K562 (cell line): ENCODE data around the gene MMD2. TPM values are rescaled to one million over a fixed set of nuclear protein-coding genes. Genes with fewer than 3 reads are reported as not detected.

Source experiments
- ATF7 ChIP-seq: fragments of 450-650 bp; IDR thresholded peaks from 2 replicates; pipeline ENCODE4 v1.7.1; 2014; ENCODE audit warnings: mild to moderate bottlenecking, moderate library complexity
- BHLHE40 ChIP-seq: IDR thresholded peaks from 2 replicates; pipeline ENCODE4 v1.6.1; 2011; ENCODE audit warnings: low read length, improper control_type of control experiment
- CAMTA2 ChIP-seq: fragments of 250-450 bp; sonication (Bioruptor Pico); conservative IDR thresholded peaks from 2 replicates; pipeline ENCODE4 v1.5.1; 2022
- CBFB ChIP-seq: sonication (generic); formaldehyde crosslinking; IDR thresholded peaks from 2 replicates; pipeline ENCODE4 v1.4.0; 2020; ENCODE audit warnings: mild to moderate bottlenecking, missing genetic modification reagents
- CREB1 ChIP-seq, 2 experiments: sonication (generic) in 1 of 2; formaldehyde crosslinking in 1 of 2; IDR thresholded peaks; 2 replicates each; pipeline versions ENCODE4 v1.6.1 to v1.8.0; 2012 to 2022; ENCODE audit warnings: inconsistent platforms in 1 of 2, mild to moderate bottlenecking in 1 of 2, missing genetic modification reagents in 1 of 2, moderate library complexity in 1 of 2
- CXXC5 ChIP-seq: fragments of 250-450 bp; sonication (Bioruptor Pico); IDR thresholded peaks from 2 replicates; pipeline ENCODE4 v1.8.0; 2022; ENCODE audit warnings: inconsistent platforms, mild to moderate bottlenecking, moderate library complexity
- GTF2A2 ChIP-seq: IDR thresholded peaks from 2 replicates; pipeline ENCODE4 v1.6.1; 2016; ENCODE audit warnings: mild to moderate bottlenecking, missing genetic modification characterization, missing compliant biosample characterization
- KDM5B ChIP-seq: fragments of 200-600 bp; sonication (generic); IDR thresholded peaks from 2 replicates; pipeline ENCODE4 v1.6.1; 2012; ENCODE audit warnings: low read depth, mild to moderate bottlenecking, moderate library complexity, low read length, control low read depth, inconsistent platforms; ENCODE audit not compliant: insufficient replicate concordance
- MAFF ChIP-seq: IDR thresholded peaks from 2 replicates; pipeline ENCODE4 v1.6.1; 2012; ENCODE audit warnings: low read length, improper control_type of control experiment
- NELFE ChIP-seq: IDR thresholded peaks from 2 replicates; pipeline ENCODE4 v1.6.1; 2011; ENCODE audit warnings: mild to moderate bottlenecking; ENCODE audit not compliant: insufficient read depth, insufficient read length
- NONO ChIP-seq, 2 experiments: fragments of 200-400 bp in 1 of 2; fragments of 450-650 bp in 1 of 2; formaldehyde crosslinking in 1 of 2; IDR thresholded peaks; 2 replicates each; pipeline ENCODE4 v1.6.1; 2017; ENCODE audit warnings: low read depth in 2 of 2, mild to moderate bottlenecking in 2 of 2, moderate library complexity in 2 of 2, low read length in 1 of 2
- NRF1 ChIP-seq, 2 experiments: fragments of 450-650 bp; IDR thresholded peaks in 1 of 2; conservative IDR thresholded peaks in 1 of 2; 2 replicates each; pipeline ENCODE4 v1.6.1; 2014; ENCODE audit warnings: mild to moderate bottlenecking in 2 of 2
- NUFIP1 ChIP-seq: fragments of 450-650 bp; IDR thresholded peaks from 2 replicates; pipeline ENCODE4 v1.6.1; 2018; ENCODE audit not compliant: partially characterized antibody
- PHF8 ChIP-seq: fragments of 200-600 bp; sonication (generic); IDR thresholded peaks from 2 replicates; pipeline ENCODE4 v1.6.1; 2012; ENCODE audit warnings: mixed run types, mild to moderate bottlenecking, inconsistent platforms, low read length, moderate library complexity, borderline replicate concordance
- TFAM ChIP-seq: fragments of 250-450 bp; sonication (Bioruptor Pico); conservative IDR thresholded peaks from 2 replicates; pipeline ENCODE4 v1.5.0; 2021; ENCODE audit warnings: mild to moderate bottlenecking, moderate library complexity
- YY1 ChIP-seq, 3 experiments: IDR thresholded peaks; 2 replicates each; pipeline ENCODE4 v1.6.1; 2011; ENCODE audit warnings: low read length in 2 of 3, mild to moderate bottlenecking in 2 of 3, moderate library complexity in 2 of 3, borderline replicate concordance in 1 of 3, control low read depth in 1 of 3, low read depth in 1 of 3; ENCODE audit not compliant: insufficient read depth in 3 of 3, insufficient replicate concordance in 2 of 3, control insufficient read depth in 1 of 3, insufficient read length in 1 of 3; ENCODE audit errors: extremely low read depth in 1 of 3
- ZNF224 ChIP-seq: sonication (generic); formaldehyde crosslinking; IDR thresholded peaks from 2 replicates; pipeline ENCODE4 v1.8.0; 2022; ENCODE audit warnings: mild to moderate bottlenecking, missing genetic modification reagents
- ZNF311 ChIP-seq: fragments of 250-450 bp; sonication (Bioruptor Pico); IDR thresholded peaks from 2 replicates; pipeline ENCODE4 v1.4.0; 2020; ENCODE audit warnings: mild to moderate bottlenecking, moderate library complexity
- polyA plus RNA-seq, 8 experiments: library from polyadenylated mRNA; depleted of rRNA in 4 of 8; stranded (reverse) in 5 of 8; unstranded in 3 of 8; fragments of >200 nt; fragmentation: Nextera tagmentation in 2 of 8; fragmentation: Illumina TruSeq in 1 of 8; extraction: Ambion mirVana in 2 of 8; extraction: Trizol in 1 of 8; gene quantifications; 2 replicates each; pipeline versions ENCODE4 v1.2.1 to v1.2.3, GENCODE V29; 2011 to 2014; ENCODE audit warnings: inconsistent platforms in 1 of 8, missing spikeins in 1 of 8
- total RNA-seq, 7 experiments: library from RNA; depleted of rRNA in 6 of 7; stranded (reverse); fragments of >200 nt in 6 of 7; fragmentation: Illumina TruSeq in 2 of 7; extraction: Trizol in 2 of 7; gene quantifications; 2 replicates each; pipeline versions ENCODE4 v1.2.1 to v1.2.3, GENCODE V29; 2011 to 2021; ENCODE audit warnings: low replicate concordance in 1 of 7
- TF ChIP-seq, protein P1 (sequence below): fragments of 150-350 bp; conservative IDR thresholded peaks from 2 replicates; pipeline ENCODE4 v1.6.1; 2014; ENCODE audit warnings: low read length
- TF ChIP-seq, protein P2 (sequence below): fragments of 250-450 bp; sonication (Bioruptor Pico); IDR thresholded peaks from 2 replicates; pipeline ENCODE4 v1.9.0; 2021; ENCODE audit warnings: mild to moderate bottlenecking, inconsistent platforms

MMD2 gene
- total and polyA plus RNA-seq, 9 of the 15 experiments (the other 6 are each of a cell fraction or from before 2014, with no cell fraction given), result not detected

DNA sequence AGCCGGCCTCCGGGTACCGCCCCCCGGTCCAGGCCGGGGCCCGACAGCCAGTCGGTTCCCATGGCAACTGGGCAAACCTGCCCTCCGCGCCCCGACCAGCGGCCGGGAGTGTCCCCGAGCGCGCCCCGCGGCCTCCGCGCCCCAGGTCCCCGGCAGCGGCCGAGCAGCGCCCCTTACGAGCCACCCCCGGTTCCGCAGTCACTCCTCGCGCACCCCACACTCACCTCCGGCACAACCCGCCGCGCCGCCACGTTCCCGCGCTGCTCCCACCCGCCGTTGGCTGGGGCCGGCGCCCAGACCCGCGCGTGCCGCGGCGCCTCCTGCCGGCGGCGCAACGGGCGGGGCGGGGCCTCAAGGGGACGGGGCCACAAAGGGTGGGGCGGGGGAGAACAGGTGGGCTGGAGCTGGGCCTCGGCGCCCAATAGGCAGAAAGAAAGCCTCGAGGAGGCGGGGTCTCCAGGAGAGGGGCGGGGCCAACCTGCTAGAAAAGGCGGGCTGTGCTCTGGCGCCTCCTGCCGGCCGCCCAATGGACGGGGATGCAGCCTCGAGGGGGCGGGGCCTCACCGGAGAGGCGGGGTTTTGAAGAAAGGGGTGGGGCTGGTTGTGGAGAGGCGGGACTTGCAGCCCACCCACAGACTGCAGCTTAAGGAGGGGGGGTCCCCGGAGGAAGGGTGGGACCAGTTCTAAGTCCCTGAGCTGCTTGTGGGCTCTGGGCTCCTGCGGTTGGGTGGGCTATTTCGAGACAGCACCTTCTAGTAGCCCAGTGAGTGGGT is 75.4 kb downstream of the MMD2 start, which contains the start of gene RADIL (continued):
- TF ChIP-seq ATF7, result peak; percentile 19; the same call in 1 of the 2 replicates
- TF ChIP-seq CAMTA2, result no peak
- no peak for TF ChIP-seq MAFF
- no peak for TF ChIP-seq ZNF224
- TF ChIP-seq NUFIP1, result no peak
- TF ChIP-seq TFAM (CRISPR knock-in tag), result no peak
- TF ChIP-seq, protein P1, sequence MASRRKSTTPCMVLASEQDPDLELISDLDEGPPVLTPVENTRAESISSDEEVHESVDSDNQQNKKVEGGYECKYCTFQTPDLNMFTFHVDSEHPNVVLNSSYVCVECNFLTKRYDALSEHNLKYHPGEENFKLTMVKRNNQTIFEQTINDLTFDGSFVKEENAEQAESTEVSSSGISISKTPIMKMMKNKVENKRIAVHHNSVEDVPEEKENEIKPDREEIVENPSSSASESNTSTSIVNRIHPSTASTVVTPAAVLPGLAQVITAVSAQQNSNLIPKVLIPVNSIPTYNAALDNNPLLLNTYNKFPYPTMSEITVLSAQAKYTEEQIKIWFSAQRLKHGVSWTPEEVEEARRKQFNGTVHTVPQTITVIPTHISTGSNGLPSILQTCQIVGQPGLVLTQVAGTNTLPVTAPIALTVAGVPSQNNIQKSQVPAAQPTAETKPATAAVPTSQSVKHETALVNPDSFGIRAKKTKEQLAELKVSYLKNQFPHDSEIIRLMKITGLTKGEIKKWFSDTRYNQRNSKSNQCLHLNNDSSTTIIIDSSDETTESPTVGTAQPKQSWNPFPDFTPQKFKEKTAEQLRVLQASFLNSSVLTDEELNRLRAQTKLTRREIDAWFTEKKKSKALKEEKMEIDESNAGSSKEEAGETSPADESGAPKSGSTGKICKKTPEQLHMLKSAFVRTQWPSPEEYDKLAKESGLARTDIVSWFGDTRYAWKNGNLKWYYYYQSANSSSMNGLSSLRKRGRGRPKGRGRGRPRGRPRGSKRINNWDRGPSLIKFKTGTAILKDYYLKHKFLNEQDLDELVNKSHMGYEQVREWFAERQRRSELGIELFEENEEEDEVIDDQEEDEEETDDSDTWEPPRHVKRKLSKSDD, result no peak
- no peak for TF ChIP-seq CBFB (CRISPR knock-in tag)
- TF ChIP-seq GTF2A2, result peak; percentile 74; the same call in 1 of the 2 replicates
- TF ChIP-seq, protein P2, sequence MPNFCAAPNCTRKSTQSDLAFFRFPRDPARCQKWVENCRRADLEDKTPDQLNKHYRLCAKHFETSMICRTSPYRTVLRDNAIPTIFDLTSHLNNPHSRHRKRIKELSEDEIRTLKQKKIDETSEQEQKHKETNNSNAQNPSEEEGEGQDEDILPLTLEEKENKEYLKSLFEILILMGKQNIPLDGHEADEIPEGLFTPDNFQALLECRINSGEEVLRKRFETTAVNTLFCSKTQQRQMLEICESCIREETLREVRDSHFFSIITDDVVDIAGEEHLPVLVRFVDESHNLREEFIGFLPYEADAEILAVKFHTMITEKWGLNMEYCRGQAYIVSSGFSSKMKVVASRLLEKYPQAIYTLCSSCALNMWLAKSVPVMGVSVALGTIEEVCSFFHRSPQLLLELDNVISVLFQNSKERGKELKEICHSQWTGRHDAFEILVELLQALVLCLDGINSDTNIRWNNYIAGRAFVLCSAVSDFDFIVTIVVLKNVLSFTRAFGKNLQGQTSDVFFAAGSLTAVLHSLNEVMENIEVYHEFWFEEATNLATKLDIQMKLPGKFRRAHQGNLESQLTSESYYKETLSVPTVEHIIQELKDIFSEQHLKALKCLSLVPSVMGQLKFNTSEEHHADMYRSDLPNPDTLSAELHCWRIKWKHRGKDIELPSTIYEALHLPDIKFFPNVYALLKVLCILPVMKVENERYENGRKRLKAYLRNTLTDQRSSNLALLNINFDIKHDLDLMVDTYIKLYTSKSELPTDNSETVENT (CRISPR knock-in tag), result peak; percentile 58; the same call in 1 of the 2 replicates
- no peak for TF ChIP-seq ZNF311 (CRISPR knock-in tag)
- TF ChIP-seq PHF8, result peak; percentile 73; the same call in 1 of the 2 replicates
- peak; percentile 64 to 77; a peak in 3 of 4 replicates for TF ChIP-seq NONO (IDR thresholded peaks at IDR 0.05; ENCODE audit: low read depth in 2 of 2, low read length in 1 of 2)
- TF ChIP-seq BHLHE40, result peak; percentile 69
- TF ChIP-seq KDM5B, result peak; percentile 54
- peak; percentile 20; the same call in 1 of the 2 replicates for TF ChIP-seq CREB1 (IDR thresholded peaks at IDR 0.05)
- no peak for TF ChIP-seq CREB1 (CRISPR knock-in tag; IDR thresholded peaks at IDR 0.05)
- peak in 1 of 3 experiments; percentile 54 for TF ChIP-seq YY1 (IDR thresholded peaks at IDR 0.05; ENCODE audit: borderline replicate concordance in 1 of 3, control insufficient read depth in 1 of 3, extremely low read depth in 1 of 3, insufficient read depth in 3 of 3, insufficient read length in 1 of 3, insufficient replicate concordance in 2 of 3, low read depth in 1 of 3, low read length in 2 of 3)
- peak; percentile 4 to 38; a peak in 2 of 4 replicates for TF ChIP-seq NRF1 (conservative IDR thresholded peaks at IDR 0.05 in 1 of 2, IDR thresholded peaks at IDR 0.05 in 1 of 2)
- TF ChIP-seq NELFE, result no peak
- peak; percentile 79 for TF ChIP-seq CXXC5 (CRISPR knock-in tag)
